GM19455 (cell line): ENCODE results near the gene SH3PXD2A.

Source experiments
- ATAC-seq: cut with Tn5 transposase; IDR thresholded peaks from one replicate; pipeline ENCODE4 v1.9.1; 2021; ENCODE audit not compliant: unreplicated experiment

The SH3PXD2A gene

DNA sequence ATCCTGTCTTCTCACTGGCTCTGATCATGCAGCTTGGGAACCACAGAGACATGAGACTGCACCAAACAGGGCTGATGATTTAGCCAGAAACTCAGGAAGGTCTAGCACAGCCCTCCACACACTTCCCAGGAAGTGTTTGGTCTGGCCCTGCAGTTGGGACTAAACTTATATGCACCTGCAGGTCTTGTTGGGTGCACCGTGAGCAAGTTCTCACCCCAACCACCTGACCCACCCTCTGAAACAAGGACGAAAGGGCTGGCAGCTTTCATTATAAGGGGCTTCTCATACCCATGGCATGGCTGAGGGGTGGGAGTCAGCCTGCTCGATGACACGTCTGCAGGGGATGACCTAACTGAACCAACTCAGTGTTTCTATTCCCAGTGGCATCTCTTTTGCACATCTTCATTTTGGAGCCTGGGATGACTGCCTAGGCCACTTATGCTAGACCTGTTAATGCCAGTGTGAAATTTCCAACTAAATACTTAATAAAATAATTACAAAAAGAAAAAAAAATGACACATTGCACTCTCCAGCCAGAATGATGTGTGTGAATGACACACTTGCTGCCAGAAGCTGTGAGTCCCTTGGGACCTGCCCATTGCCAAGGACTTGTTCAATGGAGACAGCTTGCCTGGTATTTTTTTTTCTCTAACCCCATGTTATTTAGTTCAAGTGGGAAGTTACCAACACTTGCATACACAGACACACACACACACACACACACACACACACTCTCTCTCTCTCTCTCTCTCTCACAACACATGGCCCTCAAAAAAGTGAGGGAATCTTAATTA is 259.2 kb downstream of the SH3PXD2A start:
- no peak for ATAC-seq

DNA sequence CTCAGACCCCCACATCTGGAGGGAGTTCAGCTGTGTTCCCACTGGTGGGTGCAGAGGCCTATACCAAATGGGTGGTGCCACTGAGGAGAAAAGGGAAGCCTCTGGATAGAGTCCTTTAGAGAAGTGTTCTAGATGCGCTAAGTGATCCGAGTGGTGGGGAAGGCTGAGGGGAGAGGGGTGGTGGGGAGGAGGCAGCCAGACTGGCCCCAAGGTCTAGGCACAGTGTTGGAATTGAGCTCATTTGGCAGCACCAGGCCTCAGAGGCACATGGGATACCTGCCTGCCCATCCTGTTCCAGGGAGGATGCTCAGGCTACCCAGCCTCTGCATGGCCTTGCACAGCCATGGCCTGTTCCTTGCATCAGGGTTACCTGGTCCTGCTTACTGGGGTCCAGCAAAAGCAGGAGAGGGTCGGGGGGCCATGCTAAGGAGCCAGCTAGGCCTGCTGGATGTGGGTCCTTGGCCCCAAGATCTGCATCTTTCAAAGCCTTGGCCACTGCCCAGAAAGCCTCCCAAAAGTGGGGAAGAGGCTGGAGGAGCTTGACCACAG is 262.3 kb downstream of the SH3PXD2A start:
- ATAC-seq: no peak

DNA sequence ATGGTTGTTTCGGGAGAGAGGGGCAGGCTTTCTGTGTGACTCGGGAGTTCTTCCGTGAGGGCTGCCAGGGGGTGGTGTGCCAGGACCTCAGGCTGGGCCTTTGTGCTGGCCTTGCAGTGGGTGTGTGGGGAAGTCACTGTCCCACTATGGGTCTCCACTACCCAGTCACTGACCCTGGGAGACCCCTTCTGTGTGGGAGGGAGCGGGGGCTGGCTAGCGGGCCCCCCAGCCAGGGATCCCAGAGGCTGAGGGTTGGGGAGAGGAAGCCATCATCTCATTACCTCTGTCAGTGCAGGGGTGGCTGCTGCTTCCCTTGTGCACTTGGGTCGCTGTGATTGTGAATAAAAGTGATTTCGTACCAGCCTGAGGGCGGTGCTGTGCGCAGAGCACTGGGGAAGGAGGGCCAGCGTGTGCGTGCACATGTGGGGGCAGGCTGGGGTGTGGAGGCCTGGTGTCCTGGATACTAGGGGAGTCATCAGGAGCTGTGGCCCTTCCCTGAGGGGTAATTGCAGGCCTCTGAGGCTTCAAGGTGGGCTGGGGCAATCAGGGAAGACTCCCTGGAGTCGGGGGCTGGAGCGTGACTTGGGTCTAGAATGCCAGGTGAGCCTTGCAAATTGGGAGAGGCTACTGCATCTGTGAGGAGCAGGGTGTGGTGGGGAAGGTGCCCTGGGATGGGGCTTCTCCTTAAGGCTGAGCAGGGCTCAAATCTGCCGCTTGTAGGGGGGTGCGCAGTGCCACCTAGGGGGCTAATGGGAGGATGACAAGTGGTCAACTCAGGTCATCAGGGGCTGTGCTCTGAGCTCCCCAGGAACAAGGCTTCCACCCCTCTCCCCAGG is 263.0 kb downstream of the SH3PXD2A start:
- ATAC-seq: peak; percentile 59

DNA sequence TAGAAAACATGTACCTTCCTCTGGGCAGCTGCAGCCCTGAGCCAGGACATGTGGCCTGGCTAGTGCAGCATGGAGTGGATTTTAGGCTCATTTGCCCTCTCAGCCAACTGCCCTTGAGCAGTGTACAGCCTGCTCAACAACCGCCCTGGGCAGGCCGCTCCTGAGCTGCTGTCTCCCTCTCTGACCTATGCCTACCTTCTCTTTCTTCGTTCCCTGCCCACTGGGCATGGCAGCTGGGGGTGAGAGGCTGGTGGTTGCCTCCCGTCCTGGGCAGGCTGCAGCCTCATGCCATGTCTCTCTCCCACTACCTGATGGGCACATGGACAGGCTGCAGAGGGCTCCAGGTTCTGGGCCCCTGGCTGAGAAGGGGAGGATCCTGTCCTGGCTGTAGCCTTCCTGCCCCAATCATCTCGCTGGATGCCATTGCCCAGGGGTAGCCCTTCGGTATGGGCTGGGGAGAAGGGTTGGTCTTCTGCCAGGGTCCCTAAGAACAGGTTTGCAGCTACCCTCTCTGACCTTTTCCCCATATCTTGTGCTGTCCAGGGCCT is 264.6 kb downstream of the SH3PXD2A start:
- no peak for ATAC-seq

DNA sequence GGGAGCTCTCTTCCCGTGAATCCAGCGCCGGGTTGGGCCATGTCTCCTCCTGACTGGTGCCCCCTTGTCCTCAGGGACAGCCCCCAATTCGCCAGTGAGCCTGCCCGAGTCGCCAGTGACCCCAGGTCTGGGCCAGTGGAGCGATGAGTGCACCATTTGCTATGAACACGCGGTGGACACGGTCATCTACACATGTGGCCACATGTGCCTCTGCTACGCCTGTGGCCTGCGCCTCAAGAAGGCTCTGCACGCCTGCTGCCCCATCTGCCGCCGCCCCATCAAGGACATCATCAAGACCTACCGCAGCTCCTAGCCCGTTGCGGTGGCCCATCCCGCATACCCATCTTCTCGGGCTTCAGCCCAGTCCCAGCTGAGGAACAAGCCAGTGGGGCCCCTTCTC is 265.3 kb downstream of the SH3PXD2A start:
- ATAC-seq: no peak

DNA sequence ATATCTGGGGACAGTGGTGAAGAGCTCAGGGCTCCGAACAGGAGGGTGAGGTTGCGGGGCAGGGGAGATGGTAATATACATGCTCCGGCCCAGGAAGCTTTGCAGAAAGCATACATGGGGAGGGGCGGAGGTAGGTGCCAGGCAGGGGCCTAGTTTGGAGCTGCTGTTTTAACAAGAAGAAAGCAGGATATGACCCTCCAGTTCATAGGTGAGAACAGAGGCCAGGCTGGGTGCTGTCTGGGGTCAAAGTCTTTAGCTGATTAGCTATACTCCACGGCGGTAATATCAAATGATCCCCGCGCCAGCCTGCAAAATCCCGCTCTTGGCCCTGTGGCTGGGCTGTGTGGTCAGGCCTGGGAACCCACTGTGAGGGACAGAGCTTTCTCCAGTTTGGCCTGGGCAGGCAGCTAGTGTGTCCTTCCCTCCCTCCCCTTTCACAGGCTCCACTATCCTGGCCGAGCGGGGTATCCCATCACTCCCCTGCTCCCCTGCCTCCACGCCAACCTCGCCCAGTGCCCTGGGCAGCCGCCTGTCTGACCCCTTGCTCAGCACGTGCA is 266.2 kb downstream of the SH3PXD2A start:
- no peak for ATAC-seq

DNA sequence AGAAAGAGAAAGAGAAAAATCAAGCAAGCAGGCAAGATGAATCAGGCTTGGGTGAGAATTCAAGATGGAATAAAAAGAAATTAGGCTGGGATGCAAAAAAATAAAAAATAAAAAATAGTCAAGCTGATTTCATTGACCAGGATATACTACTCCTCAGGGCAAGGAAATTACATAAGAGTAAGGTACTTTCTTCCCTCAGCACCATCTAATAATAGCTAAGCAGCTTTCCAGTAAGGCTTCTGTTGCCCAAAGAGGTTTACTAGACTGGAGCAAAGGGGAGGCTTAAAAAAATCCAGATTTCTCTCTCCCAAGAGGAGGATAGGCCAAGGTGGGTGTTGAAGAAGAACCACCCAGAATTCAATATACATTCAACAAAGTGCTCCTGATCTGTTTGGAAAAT is 268.3 kb downstream of the SH3PXD2A start:
- no peak for ATAC-seq

DNA sequence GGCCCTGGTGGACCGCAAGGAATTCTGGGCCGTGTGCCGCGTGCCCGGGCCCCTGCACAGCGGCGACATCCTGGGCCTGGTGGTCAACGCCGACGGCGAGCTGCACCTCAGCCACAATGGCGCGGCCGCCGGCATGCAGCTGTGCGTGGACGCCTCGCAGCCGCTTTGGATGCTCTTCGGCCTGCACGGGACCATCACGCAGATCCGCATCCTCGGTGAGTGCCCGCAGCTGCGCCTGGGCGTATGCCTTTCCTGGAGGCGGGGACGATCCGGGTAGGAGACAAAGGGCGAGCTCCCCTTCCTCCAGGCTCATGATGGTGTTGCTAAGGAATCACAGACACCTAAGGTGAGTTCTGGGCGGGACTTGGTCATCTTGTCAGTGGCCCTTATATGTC is 270.4 kb downstream of the SH3PXD2A start:
- ATAC-seq: no peak

DNA sequence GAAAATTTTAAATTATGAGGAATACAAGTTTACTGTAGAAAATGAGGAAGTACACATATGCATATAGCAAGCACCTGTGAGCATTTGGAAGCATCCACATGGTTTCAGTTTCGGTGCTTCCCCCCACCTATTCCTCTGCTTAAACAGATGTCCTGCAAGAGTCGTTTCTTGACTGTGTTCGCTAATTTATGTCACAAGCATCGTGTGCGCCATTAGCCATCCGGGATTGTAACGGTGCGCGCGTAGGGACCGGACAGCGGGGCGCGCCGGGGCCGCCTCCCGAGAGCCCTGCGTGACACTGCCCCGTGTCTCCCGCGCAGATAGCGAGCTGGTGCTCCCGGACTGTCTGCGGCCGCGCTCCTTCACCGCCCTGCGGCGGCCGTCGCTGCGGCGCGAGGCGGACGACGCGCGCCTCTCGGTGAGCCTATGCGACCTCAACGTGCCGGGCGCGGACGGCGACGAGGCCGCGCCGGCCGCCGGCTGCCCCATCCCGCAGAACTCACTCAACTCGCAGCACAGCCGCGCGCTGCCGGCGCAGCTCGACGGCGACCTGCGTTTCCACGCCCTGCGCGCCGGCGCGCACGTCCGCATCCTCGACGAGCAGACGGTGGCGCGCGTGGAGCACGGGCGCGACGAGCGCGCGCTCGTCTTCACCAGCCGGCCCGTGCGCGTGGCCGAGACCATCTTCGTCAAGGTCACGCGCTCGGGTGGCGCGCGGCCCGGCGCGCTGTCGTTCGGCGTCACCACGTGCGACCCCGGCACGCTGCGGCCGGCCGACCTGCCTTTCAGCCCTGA is 271.0 kb downstream of the SH3PXD2A start:
- no peak for ATAC-seq

DNA sequence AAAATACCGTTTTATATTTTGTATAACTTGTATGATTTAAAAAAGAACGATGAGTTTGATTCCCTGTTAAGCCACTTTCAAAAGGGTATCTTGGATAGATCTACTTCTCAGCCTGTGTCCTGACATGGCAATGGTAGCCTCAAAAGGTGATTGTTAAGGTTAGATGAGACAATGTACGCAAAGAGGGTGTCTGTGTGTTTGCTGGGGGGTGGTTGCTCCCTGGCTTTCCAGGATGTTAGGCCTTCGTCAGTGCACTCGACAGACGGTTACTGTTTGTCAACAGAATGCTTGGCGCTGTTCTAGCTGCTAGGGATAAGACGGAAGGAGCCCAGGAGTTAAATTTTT is 271.5 kb downstream of the SH3PXD2A start:
- no peak for ATAC-seq

DNA sequence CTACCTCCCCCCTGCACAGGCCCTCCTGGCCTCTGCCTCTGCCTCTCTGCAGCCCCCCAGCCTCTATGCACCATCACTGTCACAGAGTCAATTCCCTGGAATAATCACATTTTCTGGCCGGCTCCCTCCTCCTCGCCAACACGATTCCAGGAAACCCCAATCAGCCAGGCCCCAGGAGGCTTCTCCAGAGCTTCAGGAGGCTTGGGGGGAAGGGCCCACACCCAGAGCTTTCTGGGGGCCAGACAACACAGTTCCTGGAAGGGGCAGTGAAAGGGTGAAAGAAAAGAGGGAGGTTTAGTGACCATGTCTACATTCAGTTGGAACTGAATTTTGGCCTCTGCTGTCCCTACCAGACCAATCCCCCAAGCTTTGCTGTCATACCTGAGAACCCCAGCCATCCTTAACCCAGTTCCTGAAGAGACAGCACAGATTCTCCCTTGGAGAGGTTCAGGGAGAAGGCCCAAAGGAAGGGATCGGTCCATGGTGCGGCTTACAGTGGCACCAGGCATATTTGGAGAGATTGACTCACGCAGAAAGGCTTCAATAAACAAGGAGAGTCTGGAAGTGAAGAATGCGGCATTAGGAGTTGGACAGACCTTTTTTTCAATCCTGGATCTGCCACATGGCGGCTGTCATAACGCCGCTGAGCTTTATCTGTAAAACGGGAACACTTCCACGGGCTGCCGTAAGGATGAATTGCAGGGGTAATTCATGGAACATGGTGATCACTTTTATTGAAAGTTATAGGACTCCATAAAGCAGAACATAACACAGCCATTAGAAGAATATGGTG is 272.8 kb downstream of the SH3PXD2A start:
- no peak for ATAC-seq

DNA sequence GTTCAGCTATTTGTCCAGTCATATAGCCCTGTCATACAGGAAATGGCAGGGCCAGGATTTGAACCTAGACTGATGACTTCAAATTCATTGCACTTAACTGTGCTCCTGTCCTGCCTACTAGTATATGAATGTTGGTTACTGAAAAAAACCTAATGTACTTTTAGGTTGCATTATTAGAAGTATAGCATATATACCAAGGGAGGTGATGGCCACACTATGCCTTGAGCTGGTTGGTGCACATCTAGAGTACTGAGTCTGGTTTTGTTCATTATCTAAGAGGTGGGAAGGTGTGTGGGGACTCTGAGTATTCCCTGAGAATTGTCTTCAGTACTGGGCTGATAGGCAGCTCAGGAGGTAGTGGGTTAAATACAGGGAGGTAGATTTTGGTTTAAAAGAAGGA is 273.9 kb downstream of the SH3PXD2A start:
- ATAC-seq: no peak

DNA sequence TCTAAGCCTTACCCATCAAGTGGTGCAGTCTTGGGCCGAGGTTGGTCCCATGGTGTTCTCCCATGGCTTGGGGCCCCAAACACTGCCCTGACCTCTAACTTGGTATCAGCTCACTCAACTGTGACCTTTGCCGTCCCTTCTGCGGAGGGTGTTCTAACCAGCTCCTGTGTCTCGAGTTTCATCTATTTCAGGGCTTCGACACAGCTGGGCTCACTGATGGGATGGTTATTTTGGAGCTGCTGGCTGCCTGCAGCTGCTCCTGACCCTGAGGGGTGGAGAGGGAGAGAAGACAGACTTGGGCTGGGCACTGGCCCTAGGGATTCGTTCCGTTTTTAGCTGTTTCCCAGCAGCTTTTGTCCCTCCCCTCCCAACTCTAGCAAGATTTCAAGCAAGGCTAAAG is 274.9 kb downstream of the SH3PXD2A start:
- no peak for ATAC-seq

DNA sequence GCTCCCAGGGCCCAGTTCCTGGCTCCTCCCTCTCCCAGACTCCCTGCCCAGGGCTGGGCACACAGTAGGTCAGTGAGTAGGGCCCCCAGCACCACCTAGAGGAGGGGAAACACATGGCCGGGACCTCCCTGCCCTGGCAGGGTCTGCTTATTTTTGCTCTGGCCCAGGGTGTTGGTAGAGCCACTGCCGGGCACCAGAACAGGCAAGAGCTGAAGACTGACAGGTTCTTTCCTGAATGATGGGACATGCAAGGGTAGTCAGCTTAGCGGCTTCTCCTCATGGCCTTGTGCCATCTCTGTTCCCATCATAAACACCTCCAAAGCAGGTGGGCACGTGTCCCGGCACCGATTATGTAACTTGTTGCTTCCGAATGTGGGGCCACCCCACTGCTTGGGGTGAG is 275.4 kb downstream of the SH3PXD2A start:
- ATAC-seq: no peak

DNA sequence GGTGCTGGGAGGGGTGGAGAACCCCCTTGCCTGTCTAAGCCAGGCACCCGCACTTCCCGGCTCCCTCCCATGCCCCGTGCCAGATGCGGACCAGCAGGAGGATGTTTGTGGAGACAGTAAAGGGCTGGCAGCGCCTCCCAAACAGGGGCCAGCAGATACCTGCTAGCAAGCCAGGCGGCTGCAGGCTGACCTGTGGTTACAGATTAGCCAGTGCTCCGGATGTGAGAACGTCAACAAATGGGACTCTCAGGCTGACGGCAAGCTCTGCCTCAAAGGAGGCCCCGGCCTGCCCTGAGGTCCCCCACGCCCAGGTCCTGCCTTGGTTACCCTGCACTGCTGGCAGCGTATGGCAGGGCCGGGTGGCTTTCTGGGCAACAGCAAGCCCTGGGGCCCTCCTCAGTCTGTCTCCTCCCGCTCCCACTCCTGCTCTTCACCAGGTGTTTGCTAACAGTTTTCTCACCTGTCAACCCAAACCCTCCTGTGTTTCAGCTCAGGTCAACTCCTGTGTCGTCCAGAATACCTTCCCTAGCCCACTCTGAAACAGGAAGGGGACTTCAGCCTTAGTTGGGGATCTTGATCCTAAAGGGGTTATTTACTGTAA is 276.5 kb downstream of the SH3PXD2A start:
- ATAC-seq: no peak

DNA sequence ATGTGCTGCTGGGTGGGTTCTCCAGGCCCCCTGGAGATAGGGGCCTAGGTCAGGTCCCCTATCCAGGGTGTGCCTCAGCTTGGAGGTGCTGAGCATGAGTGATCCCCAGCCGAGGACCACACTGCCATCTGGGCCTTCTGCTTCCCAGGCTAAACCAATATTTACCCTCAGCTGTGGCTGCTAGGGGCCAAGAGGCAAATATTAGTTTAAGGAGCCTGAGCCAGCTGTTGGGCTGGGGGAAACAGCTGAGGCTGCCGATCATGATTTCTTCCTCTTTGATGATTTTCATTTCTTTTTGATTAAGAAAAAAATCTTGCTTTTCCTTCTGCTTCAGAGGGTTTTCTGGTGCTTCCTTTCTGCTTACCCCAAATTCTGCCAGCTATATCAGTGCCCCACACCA is 278.5 kb downstream of the SH3PXD2A start:
- no peak for ATAC-seq

DNA sequence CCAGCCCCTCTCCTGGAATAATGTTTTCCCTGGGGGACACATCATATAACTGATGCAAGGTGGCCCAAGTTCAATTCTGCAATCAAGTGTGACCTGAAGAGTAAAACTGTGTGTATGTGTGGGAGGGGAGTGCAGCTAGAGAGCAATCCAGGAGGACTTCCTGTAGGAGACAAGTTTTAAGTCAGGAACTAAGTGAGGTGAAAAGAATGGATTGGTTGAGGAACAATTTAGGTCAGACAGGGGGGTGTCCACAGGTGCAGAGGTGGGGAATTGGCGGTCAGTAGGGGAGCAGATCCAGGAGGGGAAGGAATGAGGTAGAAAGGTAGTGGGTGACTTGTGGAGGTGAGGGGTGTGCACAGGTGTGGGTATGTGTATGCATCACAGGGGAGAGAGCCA is 279.3 kb downstream of the SH3PXD2A start:
- ATAC-seq: no peak

DNA sequence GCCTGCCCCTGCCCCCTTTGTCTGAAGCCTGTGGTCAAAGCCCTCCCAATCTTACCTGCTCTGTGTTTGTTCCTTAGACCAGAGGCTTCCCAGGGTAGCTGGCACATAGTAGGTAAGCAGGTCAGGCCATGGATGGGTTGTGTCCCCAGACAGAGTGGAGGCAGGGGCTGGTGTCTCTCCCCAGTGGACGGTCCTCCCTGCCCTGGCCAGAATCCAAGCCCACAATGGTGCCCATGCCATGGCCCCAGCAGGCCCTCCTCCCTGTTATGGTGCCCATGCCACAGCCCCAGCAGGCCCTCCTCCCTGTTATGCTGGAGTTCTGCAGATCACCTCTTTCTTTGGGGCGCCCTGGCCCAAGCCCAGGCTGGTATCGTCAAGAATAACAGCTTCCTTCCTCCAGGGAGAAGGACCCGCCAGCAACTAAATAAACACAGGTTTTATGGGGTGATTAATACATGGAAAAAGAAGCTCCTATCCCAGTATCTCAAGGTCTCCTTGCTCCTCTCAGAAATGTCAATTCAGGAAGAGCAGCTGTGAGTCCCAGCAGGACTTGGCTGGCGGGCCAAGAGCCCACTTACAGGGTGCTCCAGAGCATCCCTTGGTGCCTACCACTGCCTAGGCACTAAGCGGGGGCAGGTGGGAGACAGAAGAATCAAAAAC is 279.8 kb downstream of the SH3PXD2A start:
- ATAC-seq: no peak
